SH-SY5Y (cell line): ENCODE data around the gene KCTD3.

Source experiments
- GATA2 ChIP-seq: IDR thresholded peaks from 2 replicates; pipeline ENCODE4 v1.6.1; 2011; ENCODE audit warnings: mild to moderate bottlenecking, low read depth, low read length
- GATA3 ChIP-seq: IDR thresholded peaks from 2 replicates; pipeline ENCODE4 v1.6.1; 2011; ENCODE audit warnings: low read depth, mild to moderate bottlenecking, low read length, moderate library complexity

KCTD3 gene

GRCh38 chr1:215648957-215649356 lies 81.9 kb downstream of the KCTD3 start:
- TF ChIP-seq GATA3 (no peak), GATA2 (no peak)

GRCh38 chr1:215650446-215651149 lies 83.5 kb downstream of the KCTD3 start:
- TF ChIP-seq GATA3 = no peak
- no peak for TF ChIP-seq GATA2

DNA sequence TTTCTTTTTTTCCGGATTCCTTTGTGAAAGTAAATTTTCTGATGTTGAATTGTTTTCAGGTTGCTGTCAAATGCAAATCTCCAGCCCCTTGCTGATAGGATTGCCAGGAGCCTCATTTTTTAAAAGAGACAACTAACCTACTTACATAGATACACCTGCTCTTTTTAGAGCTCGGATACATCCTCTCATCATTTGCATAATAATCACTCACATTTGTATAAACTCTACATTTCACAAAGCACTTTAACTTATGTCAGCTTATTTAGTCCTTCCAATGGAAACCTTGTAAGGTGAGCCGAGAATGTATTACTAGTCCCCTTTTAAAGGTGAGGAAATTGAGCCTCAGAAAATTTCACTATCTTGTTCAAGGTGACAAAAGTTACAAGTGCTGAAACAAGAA lies 84.8 kb downstream of the KCTD3 start:
- TF ChIP-seq GATA3 (no peak), GATA2 (no peak)

GRCh38 chr1:215652371-215652770 lies 85.3 kb downstream of the KCTD3 start:
- TF ChIP-seq GATA2 = no peak
- TF ChIP-seq GATA3 = no peak

- no peak; the same call in 1 of the 2 replicates for TF ChIP-seq GATA2
- no peak for TF ChIP-seq GATA3
Measured at GRCh38 chr1:215657047-215657446, 89.9 kb downstream of the KCTD3 start.

GRCh38 chr1:215660259-215660658 lies 93.2 kb downstream of the KCTD3 start:
- TF ChIP-seq GATA2 (no peak), GATA3 (no peak)

DNA sequence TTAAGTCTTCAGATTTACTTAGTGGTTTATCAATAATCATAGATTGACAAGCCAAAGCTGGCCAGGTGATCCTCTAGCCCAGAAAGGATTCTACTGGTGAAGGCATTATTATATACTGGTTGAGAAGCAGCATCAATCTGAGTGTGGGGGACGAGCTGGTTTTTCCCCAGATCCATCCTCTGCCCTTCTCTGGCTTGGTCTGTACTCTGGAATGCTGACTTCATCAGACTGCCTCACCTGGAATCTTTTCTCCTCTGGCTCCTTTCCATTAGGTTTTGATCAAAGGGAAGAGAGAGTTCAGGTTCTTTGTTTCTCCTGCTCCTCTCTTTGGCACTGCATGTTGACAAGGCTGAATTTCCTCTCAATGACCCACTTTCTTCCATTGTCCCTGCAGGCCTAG lies 93.9 kb downstream of the KCTD3 start:
- TF ChIP-seq GATA2 (no peak), GATA3 (no peak)

DNA sequence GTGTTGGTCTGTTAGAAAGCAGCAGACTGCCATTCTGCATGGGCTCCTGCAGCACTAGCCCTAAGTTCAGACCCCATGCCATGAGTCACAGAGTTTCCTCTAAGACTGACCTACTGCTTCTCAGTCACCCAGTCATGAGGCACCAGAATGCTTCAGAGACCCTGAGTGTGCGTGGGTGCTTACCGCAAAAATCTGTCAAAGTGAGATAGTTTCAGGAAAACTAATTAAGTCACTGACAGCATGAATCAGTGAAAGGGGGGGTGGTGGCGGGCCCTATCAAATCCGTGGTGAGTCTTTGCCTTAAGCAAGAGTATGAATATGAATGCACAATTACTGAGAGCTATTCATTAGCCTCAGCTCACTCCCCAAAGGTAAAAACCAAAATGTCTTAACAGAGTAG lies 98.1 kb downstream of the KCTD3 start:
- TF ChIP-seq GATA2 (no peak), GATA3 (no peak)

- TF ChIP-seq GATA2 (no peak), GATA3 (no peak)
Measured at GRCh38 chr1:215667761-215668160, 100.7 kb downstream of the KCTD3 start.

DNA sequence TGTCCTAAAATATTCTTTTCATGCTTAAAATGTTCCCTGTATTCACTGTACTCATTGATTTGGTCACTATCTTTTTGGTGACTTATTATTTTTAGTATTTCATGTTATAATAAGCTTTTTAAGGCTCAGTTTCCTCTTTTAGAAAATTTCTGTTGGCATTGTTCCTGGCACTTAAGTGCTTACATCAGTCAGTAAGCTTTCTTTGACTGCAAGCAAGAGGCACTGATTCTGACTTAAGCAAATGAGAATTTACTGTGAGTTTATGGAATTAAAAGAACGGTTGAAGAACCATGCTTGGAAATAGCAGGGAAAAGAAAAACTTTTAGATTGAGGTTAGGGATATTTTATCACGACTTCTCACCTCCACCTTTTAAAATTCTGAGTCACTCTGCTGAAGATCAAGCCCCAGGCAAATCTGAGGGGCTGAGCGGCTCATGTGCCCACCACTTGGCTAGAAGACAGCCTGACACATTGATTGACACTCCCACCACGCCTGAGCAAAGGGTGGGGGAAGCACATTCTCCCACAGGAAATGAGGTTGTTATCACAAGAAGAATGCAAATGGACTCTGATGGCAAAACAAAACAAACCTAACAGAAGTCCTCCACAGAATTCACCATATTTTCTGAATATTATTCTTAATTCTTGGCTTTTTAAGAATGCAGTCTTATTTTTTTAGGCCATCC lies 102.8 kb downstream of the KCTD3 start:
- TF ChIP-seq GATA2 (no peak), GATA3 (no peak)
